Lower leg skin (tissue), 3 donors: Measurements from ENCODE around the gene ZFAND3.

ENCODE experiments used
- POLR2A ChIP-seq, 2 donors: fragments of 450-650 bp; IDR thresholded peaks; one replicate each; pipeline ENCODE4 v1.6.1; 2016 to 2017; ENCODE audit warnings: antibody characterized with exemption in 2 of 2, mild to moderate bottlenecking in 1 of 2, moderate library complexity in 1 of 2
- TF ChIP-seq, protein P1 (sequence below), 3 donors: fragments of 450-650 bp; IDR thresholded peaks; one replicate each; pipeline ENCODE4 v1.5.1; 2016; ENCODE audit warnings: antibody characterized with exemption in 3 of 3, mild to moderate bottlenecking in 3 of 3, moderate library complexity in 2 of 3

DNA sequence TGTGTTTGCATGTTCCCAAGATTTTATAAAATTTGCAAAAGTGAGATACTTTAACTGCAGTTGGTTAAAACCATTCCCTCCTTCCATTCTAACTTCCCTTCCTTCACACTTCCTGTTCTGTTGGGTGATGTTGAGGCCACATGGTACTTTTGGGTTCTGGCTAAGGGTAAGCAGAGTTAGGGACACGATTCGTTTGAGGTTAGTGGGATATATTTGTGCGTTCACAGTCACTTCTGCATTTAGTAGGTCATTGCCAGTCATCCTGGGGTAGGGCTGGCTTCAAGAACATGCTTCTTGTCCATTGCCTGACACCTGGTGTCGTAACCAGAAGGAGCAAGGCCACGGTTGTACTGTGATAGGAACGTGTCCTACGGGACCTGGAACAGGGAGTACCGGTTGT is 340.1 kb downstream of the ZFAND3 start:
- TF ChIP-seq, protein P1, sequence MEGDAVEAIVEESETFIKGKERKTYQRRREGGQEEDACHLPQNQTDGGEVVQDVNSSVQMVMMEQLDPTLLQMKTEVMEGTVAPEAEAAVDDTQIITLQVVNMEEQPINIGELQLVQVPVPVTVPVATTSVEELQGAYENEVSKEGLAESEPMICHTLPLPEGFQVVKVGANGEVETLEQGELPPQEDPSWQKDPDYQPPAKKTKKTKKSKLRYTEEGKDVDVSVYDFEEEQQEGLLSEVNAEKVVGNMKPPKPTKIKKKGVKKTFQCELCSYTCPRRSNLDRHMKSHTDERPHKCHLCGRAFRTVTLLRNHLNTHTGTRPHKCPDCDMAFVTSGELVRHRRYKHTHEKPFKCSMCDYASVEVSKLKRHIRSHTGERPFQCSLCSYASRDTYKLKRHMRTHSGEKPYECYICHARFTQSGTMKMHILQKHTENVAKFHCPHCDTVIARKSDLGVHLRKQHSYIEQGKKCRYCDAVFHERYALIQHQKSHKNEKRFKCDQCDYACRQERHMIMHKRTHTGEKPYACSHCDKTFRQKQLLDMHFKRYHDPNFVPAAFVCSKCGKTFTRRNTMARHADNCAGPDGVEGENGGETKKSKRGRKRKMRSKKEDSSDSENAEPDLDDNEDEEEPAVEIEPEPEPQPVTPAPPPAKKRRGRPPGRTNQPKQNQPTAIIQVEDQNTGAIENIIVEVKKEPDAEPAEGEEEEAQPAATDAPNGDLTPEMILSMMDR (IDR thresholded peaks at IDR 0.05), result no peak
- TF ChIP-seq POLR2A (IDR thresholded peaks at IDR 0.05), result no peak
